HL-60 (cell line): Measurements from ENCODE around the gene AGAP1.

ENCODE experiments used
- POLR2AphosphoS5 ChIP-seq: IDR thresholded peaks from 2 replicates; pipeline ENCODE4 v1.6.1; 2012; ENCODE audit warnings: low read depth
- SPI1 ChIP-seq: IDR thresholded peaks from 2 replicates; pipeline ENCODE4 v1.6.1; 2012; ENCODE audit warnings: low read depth, mild to moderate bottlenecking, borderline replicate concordance
- TF ChIP-seq, protein P1 (sequence below): IDR thresholded peaks from one replicate; pipeline ENCODE4 v1.5.1; 2011; ENCODE audit warnings: low read length, control low read depth, inconsistent platforms; ENCODE audit not compliant: insufficient read depth
- TF ChIP-seq, protein P2 (sequence below): IDR thresholded peaks from 2 replicates; pipeline ENCODE4 v1.6.1; 2012; ENCODE audit warnings: low read depth; ENCODE audit not compliant: insufficient replicate concordance

DNA sequence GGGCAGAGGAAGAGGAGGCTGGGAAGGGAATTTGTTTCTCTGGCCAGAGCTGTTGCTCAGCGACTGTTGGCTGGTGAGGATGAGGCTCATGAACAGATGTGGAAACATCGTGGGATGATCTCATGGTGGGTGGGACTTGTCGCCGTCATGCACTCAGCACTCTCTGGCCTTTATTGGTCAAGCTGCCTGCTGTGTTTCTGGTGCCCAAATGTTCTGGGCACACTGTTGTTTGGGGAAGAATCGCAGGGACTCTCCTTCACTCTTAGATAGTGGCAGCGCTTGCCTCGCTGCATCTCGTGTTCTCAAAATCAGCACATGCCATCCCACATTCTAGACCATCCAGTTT, 145.6 kb downstream of the AGAP1 start:
- TF ChIP-seq, protein P1, sequence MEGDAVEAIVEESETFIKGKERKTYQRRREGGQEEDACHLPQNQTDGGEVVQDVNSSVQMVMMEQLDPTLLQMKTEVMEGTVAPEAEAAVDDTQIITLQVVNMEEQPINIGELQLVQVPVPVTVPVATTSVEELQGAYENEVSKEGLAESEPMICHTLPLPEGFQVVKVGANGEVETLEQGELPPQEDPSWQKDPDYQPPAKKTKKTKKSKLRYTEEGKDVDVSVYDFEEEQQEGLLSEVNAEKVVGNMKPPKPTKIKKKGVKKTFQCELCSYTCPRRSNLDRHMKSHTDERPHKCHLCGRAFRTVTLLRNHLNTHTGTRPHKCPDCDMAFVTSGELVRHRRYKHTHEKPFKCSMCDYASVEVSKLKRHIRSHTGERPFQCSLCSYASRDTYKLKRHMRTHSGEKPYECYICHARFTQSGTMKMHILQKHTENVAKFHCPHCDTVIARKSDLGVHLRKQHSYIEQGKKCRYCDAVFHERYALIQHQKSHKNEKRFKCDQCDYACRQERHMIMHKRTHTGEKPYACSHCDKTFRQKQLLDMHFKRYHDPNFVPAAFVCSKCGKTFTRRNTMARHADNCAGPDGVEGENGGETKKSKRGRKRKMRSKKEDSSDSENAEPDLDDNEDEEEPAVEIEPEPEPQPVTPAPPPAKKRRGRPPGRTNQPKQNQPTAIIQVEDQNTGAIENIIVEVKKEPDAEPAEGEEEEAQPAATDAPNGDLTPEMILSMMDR: no peak
- TF ChIP-seq, protein P2, sequence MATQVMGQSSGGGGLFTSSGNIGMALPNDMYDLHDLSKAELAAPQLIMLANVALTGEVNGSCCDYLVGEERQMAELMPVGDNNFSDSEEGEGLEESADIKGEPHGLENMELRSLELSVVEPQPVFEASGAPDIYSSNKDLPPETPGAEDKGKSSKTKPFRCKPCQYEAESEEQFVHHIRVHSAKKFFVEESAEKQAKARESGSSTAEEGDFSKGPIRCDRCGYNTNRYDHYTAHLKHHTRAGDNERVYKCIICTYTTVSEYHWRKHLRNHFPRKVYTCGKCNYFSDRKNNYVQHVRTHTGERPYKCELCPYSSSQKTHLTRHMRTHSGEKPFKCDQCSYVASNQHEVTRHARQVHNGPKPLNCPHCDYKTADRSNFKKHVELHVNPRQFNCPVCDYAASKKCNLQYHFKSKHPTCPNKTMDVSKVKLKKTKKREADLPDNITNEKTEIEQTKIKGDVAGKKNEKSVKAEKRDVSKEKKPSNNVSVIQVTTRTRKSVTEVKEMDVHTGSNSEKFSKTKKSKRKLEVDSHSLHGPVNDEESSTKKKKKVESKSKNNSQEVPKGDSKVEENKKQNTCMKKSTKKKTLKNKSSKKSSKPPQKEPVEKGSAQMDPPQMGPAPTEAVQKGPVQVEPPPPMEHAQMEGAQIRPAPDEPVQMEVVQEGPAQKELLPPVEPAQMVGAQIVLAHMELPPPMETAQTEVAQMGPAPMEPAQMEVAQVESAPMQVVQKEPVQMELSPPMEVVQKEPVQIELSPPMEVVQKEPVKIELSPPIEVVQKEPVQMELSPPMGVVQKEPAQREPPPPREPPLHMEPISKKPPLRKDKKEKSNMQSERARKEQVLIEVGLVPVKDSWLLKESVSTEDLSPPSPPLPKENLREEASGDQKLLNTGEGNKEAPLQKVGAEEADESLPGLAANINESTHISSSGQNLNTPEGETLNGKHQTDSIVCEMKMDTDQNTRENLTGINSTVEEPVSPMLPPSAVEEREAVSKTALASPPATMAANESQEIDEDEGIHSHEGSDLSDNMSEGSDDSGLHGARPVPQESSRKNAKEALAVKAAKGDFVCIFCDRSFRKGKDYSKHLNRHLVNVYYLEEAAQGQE: no peak
- TF ChIP-seq POLR2AphosphoS5: no peak
- TF ChIP-seq SPI1: no peak
